WERI-Rb-1 (cell line): ENCODE results near the gene DCLK1.

Source experiments
- DNase-seq: peaks from one replicate; pipeline ENCODE4 v3.0.0-alpha.2; 2020
- H3K27ac ChIP-seq: fragments of 250-450 bp; sonication (Bioruptor Pico); 2 replicates; pipeline ENCODE4 v1.5.1; 2020; ENCODE audit warnings: mild to moderate bottlenecking, moderate library complexity
- H3K27me3 ChIP-seq: fragments of 250-450 bp; sonication (Bioruptor Pico); 2 replicates; pipeline ENCODE4 v1.5.1; 2021; ENCODE audit warnings: mild to moderate bottlenecking, low read depth, moderate library complexity; ENCODE audit not compliant: insufficient read depth, severe bottlenecking
- H3K36me3 ChIP-seq: fragments of 250-450 bp; sonication (Bioruptor Pico); 2 replicates; pipeline ENCODE4 v1.5.1; 2020; ENCODE audit warnings: mild to moderate bottlenecking, moderate library complexity
- H3K4me3 ChIP-seq: 2 replicates; pipeline ENCODE4 v1.5.1; 2011; ENCODE audit warnings: low read depth, mild to moderate bottlenecking, control low read depth, low read length
- H3K9me3 ChIP-seq: fragments of 250-450 bp; sonication (Bioruptor Pico); 2 replicates; pipeline ENCODE4 v1.5.1; 2021; ENCODE audit warnings: mild to moderate bottlenecking, moderate library complexity; ENCODE audit not compliant: severe bottlenecking
- CTCF ChIP-seq: IDR thresholded peaks from 2 replicates; pipeline ENCODE4 v1.5.1; 2011; ENCODE audit warnings: low read depth, mild to moderate bottlenecking, control low read depth, inconsistent platforms, low read length

DCLK1 gene

GRCh38 chr13:36054041-36054440 is 77.1 kb downstream of the DCLK1 start:
- Histone ChIP-seq H3K36me3 (no peaks in the 10 kb centered on the region), H3K9me3 (no peaks in the 10 kb centered on the region), H3K27ac (no peak overlapping the region), H3K4me3 (no peak overlapping the region), H3K27me3 (no peaks in the 10 kb centered on the region)
- DNase-seq = no peak
- no peak for TF ChIP-seq CTCF

GRCh38 chr13:36051082-36051481 is 80.1 kb downstream of the DCLK1 start:
- no peaks in the 10 kb centered on the region for H3K9me3 ChIP-seq
- DNase-seq = no peak
- no peaks in the 10 kb centered on the region for H3K27me3 ChIP-seq
- H3K4me3 ChIP-seq = no peak overlapping the region
- no peak overlapping the region for H3K27ac ChIP-seq
- TF ChIP-seq CTCF = no peak
- no peaks in the 10 kb centered on the region for H3K36me3 ChIP-seq

- Histone ChIP-seq H3K27ac (no peak overlapping the region), H3K4me3 (no peak overlapping the region), H3K9me3 (no peaks in the 10 kb centered on the region), H3K36me3 (no peaks in the 10 kb centered on the region), H3K27me3 (no peaks in the 10 kb centered on the region)
- no peak for TF ChIP-seq CTCF
- no peak for DNase-seq
These were observed 84.5 kb downstream of the DCLK1 start for GRCh38 chr13:36046672-36047071.

GRCh38 chr13:36038785-36039555 is 92.2 kb downstream of the DCLK1 start:
- no peaks in the 10 kb centered on the region for H3K9me3 ChIP-seq
- no peak overlapping the region for H3K4me3 ChIP-seq
- TF ChIP-seq CTCF = no peak
- DNase-seq = no peak
- no peak overlapping the region for H3K27ac ChIP-seq
- no peaks in the 10 kb centered on the region for H3K27me3 ChIP-seq
- H3K36me3 ChIP-seq = no peaks in the 10 kb centered on the region

GRCh38 chr13:36033035-36033434 is 98.1 kb downstream of the DCLK1 start:
- Histone ChIP-seq H3K4me3 (no peak overlapping the region), H3K27ac (no peak overlapping the region), H3K9me3 (no peaks in the 10 kb centered on the region), H3K27me3 (no peaks in the 10 kb centered on the region), H3K36me3 (no peaks in the 10 kb centered on the region)
- DNase-seq = no peak
- no peak for TF ChIP-seq CTCF

GRCh38 chr13:36031490-36031889 is 99.7 kb downstream of the DCLK1 start:
- no peak overlapping the region for H3K27ac ChIP-seq

More at GRCh38 chr13:36031490-36031889, 99.7 kb downstream of the DCLK1 start:
- Histone ChIP-seq H3K9me3 (no peaks in the 10 kb centered on the region), H3K4me3 (no peak overlapping the region), H3K36me3 (no peaks in the 10 kb centered on the region), H3K27me3 (no peaks in the 10 kb centered on the region)
- no peak for TF ChIP-seq CTCF
- no peak for DNase-seq
